Activated CD8-positive, alpha-beta T cell treated with anti-CD3 and anti-CD28 coated beads, Interleukin-2, amount 10 ng/mL, durations not matched to agents 7 days and 5 days (primary cell): ENCODE data around the gene CSNK1G1. TPM values are rescaled to one million over a fixed set of nuclear protein-coding genes. Genes with fewer than 3 reads are reported as not detected.
"Not testable (repeated sequence)": the region's sequence is repeated elsewhere in the genome, so short reads cannot be mapped to it uniquely, and the experiment has no call there.

Experiments
- ATAC-seq: fragments of 150-1000 bp; cut with Tn5 transposase; one replicate; pipeline ENCODE4 v1.10.0; 2021; ENCODE audit warnings: moderate library complexity
- CTCF ChIA-PET: fragments of 350-600 bp; sonication (Branson Sonifier 250); formaldehyde crosslinking; loops from one replicate; lab custom pipeline; 2021; ENCODE audit warnings: antibody characterized with exemption; lab: Charles Lee
- POLR2A ChIA-PET: fragments of 350-600 bp; sonication (Branson Sonifier 250); formaldehyde crosslinking; loops from one replicate; lab custom pipeline; 2021; ENCODE audit warnings: antibody characterized with exemption; lab: Charles Lee
- DNase-seq: peaks from one replicate; pipeline ENCODE4 v3.0.0-alpha.2; 2020
- H3K27ac Mint-ChIP-seq: one replicate; pipeline ENCODE4 v1.8.0; 2021; ENCODE audit warnings: mild to moderate bottlenecking, mixed read lengths
- H3K27me3 Mint-ChIP-seq: one replicate; pipeline ENCODE4 v1.8.0; 2021; ENCODE audit warnings: low read depth, mixed read lengths
- H3K36me3 Mint-ChIP-seq: one replicate; pipeline ENCODE4 v1.8.0; 2021; ENCODE audit warnings: low read depth, mixed read lengths
- H3K4me1 Mint-ChIP-seq: one replicate; pipeline ENCODE4 v1.8.0; 2021; ENCODE audit warnings: low read depth, mixed read lengths
- H3K4me3 Mint-ChIP-seq: one replicate; pipeline ENCODE4 v1.8.0; 2021; ENCODE audit warnings: mild to moderate bottlenecking, mixed read lengths
- H3K9me3 Mint-ChIP-seq: one replicate; pipeline ENCODE4 v1.8.0; 2022; ENCODE audit warnings: mixed read lengths; ENCODE audit not compliant: insufficient read depth
- total RNA-seq, 2 experiments: library from RNA; stranded (reverse); gene quantifications; one replicate each; pipeline ENCODE4 v1.2.3, GENCODE V29; 2021

CSNK1G1 gene
- total RNA-seq, 2 experiments from 2014 or later = 26.8 to 28.2 TPM

DNA sequence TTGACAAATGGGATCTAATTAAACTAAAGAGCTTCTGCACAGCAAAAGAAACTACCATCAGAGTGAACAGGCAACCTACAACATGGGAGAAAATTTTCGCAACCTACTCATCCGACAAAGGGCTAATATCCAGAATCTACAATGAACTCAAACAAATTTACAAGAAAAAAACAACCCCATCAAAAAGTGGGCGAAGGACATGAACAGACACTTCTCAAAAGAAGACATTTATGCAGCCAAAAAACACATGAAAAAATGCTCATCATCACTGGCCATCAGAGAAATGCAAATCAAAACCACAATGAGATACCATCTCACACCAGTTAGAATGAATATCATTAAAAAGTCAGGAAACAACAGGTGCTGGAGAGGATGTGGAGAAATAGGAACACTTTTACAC, 24.3 kb downstream of the CSNK1G1 start:
- ATAC-seq, H3K4me3 Mint-ChIP-seq, H3K27ac Mint-ChIP-seq, H3K27me3 Mint-ChIP-seq, DNase-seq, CTCF ChIA-PET, H3K36me3 Mint-ChIP-seq, POLR2A ChIA-PET, H3K9me3 Mint-ChIP-seq: not testable (repeated sequence)
- peaks cover 20% of the 10 kb centered on the region for H3K4me1 Mint-ChIP-seq

GRCh38 chr15:64326975-64327374, 29.0 kb downstream of the CSNK1G1 start:
- CTCF ChIA-PET, DNase-seq, H3K4me1 Mint-ChIP-seq: not testable (repeated sequence)

GRCh38 chr15:64326458-64326857, 29.5 kb downstream of the CSNK1G1 start:
- H3K9me3 Mint-ChIP-seq, POLR2A ChIA-PET, ATAC-seq, DNase-seq, CTCF ChIA-PET, H3K36me3 Mint-ChIP-seq, H3K4me1 Mint-ChIP-seq, H3K27ac Mint-ChIP-seq, H3K27me3 Mint-ChIP-seq, H3K4me3 Mint-ChIP-seq: not testable (repeated sequence)

More at GRCh38 chr15:64326975-64327374, 29.0 kb downstream of the CSNK1G1 start:
- ATAC-seq, H3K27ac Mint-ChIP-seq, H3K4me3 Mint-ChIP-seq, POLR2A ChIA-PET, H3K27me3 Mint-ChIP-seq, H3K36me3 Mint-ChIP-seq, H3K9me3 Mint-ChIP-seq: not testable (repeated sequence)

DNA sequence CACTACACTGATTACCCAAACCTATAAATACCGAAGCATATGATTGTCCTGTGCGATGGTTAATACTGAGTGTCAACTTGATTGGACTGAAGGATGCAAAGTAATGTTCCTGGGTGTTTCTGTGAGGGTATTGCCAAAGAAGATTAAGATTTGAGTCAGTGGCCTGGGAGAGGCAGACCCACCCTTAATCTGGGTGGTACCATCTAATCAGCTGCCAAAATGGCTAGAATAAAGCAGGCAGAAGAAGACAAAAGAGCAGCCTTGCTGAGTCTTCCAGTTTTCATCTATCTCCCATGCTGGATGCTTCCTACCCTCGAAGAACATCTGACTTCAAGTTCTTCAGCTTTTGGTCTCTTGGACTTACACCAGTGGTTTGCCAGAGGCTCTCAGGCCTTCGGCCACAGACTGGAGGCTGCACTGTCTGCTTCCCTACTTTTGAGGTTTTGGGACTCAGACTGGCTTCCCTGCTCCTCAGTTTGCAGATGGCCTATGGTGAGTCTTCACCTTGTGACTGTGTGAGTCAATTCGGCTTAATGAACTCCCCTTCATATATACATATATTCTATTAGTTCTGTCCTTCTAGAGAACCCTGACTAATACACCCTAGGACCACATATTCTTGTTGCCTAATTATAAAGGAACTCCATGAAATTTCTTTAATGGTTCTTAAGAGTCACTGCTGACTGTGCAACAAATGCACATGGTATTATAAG, 31.7 kb downstream of the CSNK1G1 start:
- no peak overlapping the region for H3K4me3 Mint-ChIP-seq
- no peak for DNase-seq
- ChIA-PET CTCF (no interaction called here), POLR2A (no interaction called here)
- peaks cover 2% of the 10 kb centered on the region for H3K36me3 Mint-ChIP-seq
- H3K4me1 Mint-ChIP-seq = no peaks in the 10 kb centered on the region
- H3K9me3 Mint-ChIP-seq = no peaks in the 10 kb centered on the region
- no peaks in the 10 kb centered on the region for H3K27me3 Mint-ChIP-seq
- no peak overlapping the region for H3K27ac Mint-ChIP-seq
- ATAC-seq = no peak

DNA sequence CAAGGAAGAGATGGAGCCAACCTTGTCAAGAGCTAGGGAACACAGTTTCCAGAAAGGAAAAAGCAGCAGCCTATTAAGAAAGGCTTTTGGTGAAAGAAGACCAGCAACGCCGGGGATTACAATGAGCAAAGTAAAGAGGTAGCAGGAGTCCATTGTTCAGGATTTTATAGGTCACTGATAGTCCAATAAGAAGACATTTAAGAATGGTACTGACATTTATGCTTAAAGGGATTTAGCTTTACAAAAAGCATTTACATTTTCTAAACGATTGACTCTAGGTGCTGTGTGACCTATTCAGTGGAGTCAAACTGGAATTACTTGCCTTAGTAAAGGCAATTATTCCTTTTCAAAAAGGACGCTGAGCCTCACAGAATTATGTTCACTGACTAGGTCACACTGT, 40.8 kb downstream of the CSNK1G1 start:
- Mint-ChIP-seq H3K4me3 (no peak overlapping the region), H3K27me3 (no peaks in the 10 kb centered on the region), H3K27ac (no peak overlapping the region), H3K4me1 (peaks cover 2% of the 10 kb centered on the region), H3K9me3 (no peaks in the 10 kb centered on the region), H3K36me3 (peaks cover 1% of the 10 kb centered on the region)
- ATAC-seq = no peak
- CTCF ChIA-PET = interaction anchor here (2.1 kb wide), 1 partner anchor 413 kb away, joined by 5 read pairs; no protein-coding TSS in a partner anchor
- DNase-seq = no peak
- POLR2A ChIA-PET = no interaction called here

DNA sequence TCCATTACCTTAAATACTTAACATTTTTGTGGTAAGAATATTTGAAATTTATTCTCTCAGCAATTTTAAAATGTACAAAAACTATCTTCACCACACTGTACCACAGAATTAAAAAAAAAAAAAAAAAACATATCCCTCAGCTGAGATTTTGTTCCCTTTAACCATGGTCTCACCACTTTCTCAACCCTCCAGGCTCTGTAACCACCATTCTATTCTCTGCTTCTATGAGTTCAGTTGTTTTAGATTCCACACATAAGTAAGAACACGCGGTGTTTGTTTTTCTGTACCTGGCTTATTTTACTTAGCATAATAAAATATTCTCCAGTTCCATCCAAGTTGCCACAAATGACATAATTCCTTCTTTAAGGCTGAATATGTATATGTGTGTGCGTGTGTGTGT, 41.5 kb downstream of the CSNK1G1 start:
- DNase-seq (no peak), ATAC-seq (no peak)
- Mint-ChIP-seq H3K27ac (no peak overlapping the region), H3K9me3 (no peaks in the 10 kb centered on the region), H3K4me3 (no peak overlapping the region), H3K4me1 (peaks cover 2% of the 10 kb centered on the region), H3K27me3 (no peaks in the 10 kb centered on the region), H3K36me3 (peaks cover 4% of the 10 kb centered on the region)
- POLR2A ChIA-PET = no interaction called here
- CTCF ChIA-PET = no interaction called here

GRCh38 chr15:64311566-64311965, 44.4 kb downstream of the CSNK1G1 start:
- Mint-ChIP-seq H3K27ac (no peak overlapping the region), H3K9me3 (no peaks in the 10 kb centered on the region), H3K27me3 (no peaks in the 10 kb centered on the region), H3K4me3 (no peak overlapping the region), H3K36me3 (peaks cover 13% of the 10 kb centered on the region), H3K4me1 (peaks cover 2% of the 10 kb centered on the region)
- POLR2A ChIA-PET = interaction anchor here (0.7 kb wide), 1 partner anchor 499 kb away, joined by 3 read pairs; no protein-coding TSS in a partner anchor
- CTCF ChIA-PET = no interaction called here
- no peak for ATAC-seq
- DNase-seq = no peak

DNA sequence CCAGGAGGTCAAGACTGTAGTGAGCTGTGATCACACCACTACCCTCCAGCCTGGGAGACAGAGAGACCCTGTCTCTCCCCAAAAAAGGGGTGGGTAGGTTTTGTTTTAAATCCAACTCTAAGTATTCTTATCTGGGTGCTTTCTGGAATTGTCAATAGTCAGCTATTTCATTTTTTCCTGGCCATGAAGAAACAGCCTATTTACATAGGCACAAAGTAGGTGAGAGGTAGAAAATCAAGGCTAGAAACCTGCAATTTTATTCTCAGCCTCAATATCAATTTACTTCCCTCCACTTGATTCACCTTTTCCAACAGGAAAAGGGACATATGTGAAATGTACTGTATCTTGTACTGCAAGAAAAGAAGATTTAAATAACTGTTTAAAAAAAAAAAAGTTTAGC, 45.9 kb downstream of the CSNK1G1 start:
- POLR2A ChIA-PET = no interaction called here
- H3K36me3 Mint-ChIP-seq = peaks cover 13% of the 10 kb centered on the region
- no peak for DNase-seq
- no peak for ATAC-seq
- no peaks in the 10 kb centered on the region for H3K27me3 Mint-ChIP-seq
- no peak overlapping the region for H3K27ac Mint-ChIP-seq
- no peak overlapping the region for H3K4me3 Mint-ChIP-seq
- CTCF ChIA-PET = no interaction called here
- H3K9me3 Mint-ChIP-seq = no peaks in the 10 kb centered on the region
- peaks cover 2% of the 10 kb centered on the region for H3K4me1 Mint-ChIP-seq

DNA sequence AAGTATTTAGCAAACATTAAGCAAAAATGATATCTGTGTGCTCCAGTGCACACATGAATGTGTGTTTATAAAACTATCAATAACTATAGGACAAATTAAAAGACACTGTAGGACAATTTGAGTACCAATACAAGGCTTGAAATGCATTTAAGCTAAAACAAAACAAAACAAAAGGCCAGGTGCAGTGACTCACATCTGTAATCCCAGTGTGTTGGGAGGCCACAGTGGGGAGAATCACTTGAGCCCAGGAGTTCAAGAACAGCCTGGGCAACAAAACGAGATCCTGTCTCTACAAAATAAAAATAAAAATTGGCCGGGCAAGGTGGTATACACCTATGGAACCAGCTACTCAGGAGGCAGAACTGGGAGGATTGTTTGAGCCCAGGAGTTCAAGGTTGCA, 50.7 kb downstream of the CSNK1G1 start:
- Mint-ChIP-seq H3K4me1 (no peaks in the 10 kb centered on the region), H3K36me3 (peaks cover 22% of the 10 kb centered on the region), H3K9me3 (no peaks in the 10 kb centered on the region), H3K4me3 (no peak overlapping the region), H3K27me3 (no peaks in the 10 kb centered on the region), H3K27ac (no peak overlapping the region)
- ATAC-seq (no peak), DNase-seq (no peak)
- ChIA-PET POLR2A (no interaction called here), CTCF (interaction anchor here (0.6 kb wide), 1 partner anchor 82 kb away, joined by 3 read pairs; no protein-coding TSS in a partner anchor)

DNA sequence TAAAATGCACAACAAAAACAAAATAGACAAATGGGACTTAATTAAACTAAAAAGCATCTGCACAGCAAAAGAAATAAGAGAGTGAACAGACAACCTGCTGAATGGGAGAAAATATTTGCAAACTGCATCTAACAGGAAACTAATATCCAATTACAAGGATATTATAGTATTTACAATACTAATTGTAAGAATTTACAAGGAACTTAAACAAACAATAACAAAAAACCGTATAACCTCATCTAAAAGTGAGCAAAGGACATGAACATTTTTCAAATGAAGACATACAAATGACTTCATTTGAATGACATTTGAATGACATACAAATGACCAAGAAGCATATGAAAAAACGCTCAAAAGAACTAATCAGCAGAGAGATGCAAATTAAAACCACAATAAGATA, 66.4 kb downstream of the CSNK1G1 start:
- POLR2A ChIA-PET = no interaction called here

GRCh38 chr15:64288999-64289398, 67.0 kb downstream of the CSNK1G1 start:
- ChIA-PET POLR2A (no interaction called here), CTCF (no interaction called here)
- Mint-ChIP-seq H3K27me3 (no peaks in the 10 kb centered on the region), H3K27ac (no peak overlapping the region), H3K9me3 (no peaks in the 10 kb centered on the region), H3K4me1 (no peaks in the 10 kb centered on the region), H3K4me3 (no peak overlapping the region), H3K36me3 (peaks cover 12% of the 10 kb centered on the region)
- DNase-seq (no peak), ATAC-seq (no peak)

More for the DNA sequence above, 66.4 kb downstream of the CSNK1G1 start:
- no peak for ATAC-seq
- no peaks in the 10 kb centered on the region for H3K9me3 Mint-ChIP-seq
- no peaks in the 10 kb centered on the region for H3K27me3 Mint-ChIP-seq
- H3K36me3 Mint-ChIP-seq = peaks cover 10% of the 10 kb centered on the region
- DNase-seq = no peak
- H3K27ac Mint-ChIP-seq = no peak overlapping the region
- no peaks in the 10 kb centered on the region for H3K4me1 Mint-ChIP-seq
- CTCF ChIA-PET = no interaction called here
- no peak overlapping the region for H3K4me3 Mint-ChIP-seq

GRCh38 chr15:64288577-64288976, 67.4 kb downstream of the CSNK1G1 start:
- H3K36me3 Mint-ChIP-seq = peaks cover 15% of the 10 kb centered on the region
- ATAC-seq (no peak), DNase-seq (no peak)
- no peak overlapping the region for H3K27ac Mint-ChIP-seq
- H3K4me1 Mint-ChIP-seq = no peaks in the 10 kb centered on the region
- ChIA-PET POLR2A (no interaction called here), CTCF (no interaction called here)
- H3K4me3 Mint-ChIP-seq = no peak overlapping the region
- H3K27me3 Mint-ChIP-seq = no peaks in the 10 kb centered on the region
- H3K9me3 Mint-ChIP-seq = no peaks in the 10 kb centered on the region
